Nephron (organoid): ENCODE results near the gene FCHSD2.

Experiments used
- H3K27ac Mint-ChIP-seq, 3 experiments: 2 replicates each; pipeline ENCODE4 v1.8.0; 2020; ENCODE audit warnings: mixed read lengths in 3 of 3, mild to moderate bottlenecking in 2 of 3, moderate library complexity in 1 of 3
- H3K27me3 Mint-ChIP-seq: 2 replicates; pipeline ENCODE4 v1.8.0; 2021; ENCODE audit warnings: low read depth, mild to moderate bottlenecking, moderate library complexity, mixed read lengths
- H3K36me3 Mint-ChIP-seq: 2 replicates; pipeline ENCODE4 v1.8.0; 2020; ENCODE audit warnings: low read depth, mixed read lengths
- H3K4me1 Mint-ChIP-seq: 2 replicates; pipeline ENCODE4 v1.8.0; 2020; ENCODE audit warnings: mixed read lengths
- H3K4me3 Mint-ChIP-seq, 3 experiments: 2 replicates each; pipeline ENCODE4 v1.8.0; 2020; ENCODE audit warnings: mild to moderate bottlenecking in 3 of 3, mixed read lengths in 3 of 3, moderate library complexity in 2 of 3
- H3K9me3 Mint-ChIP-seq: 2 replicates; pipeline ENCODE4 v1.8.0; 2020; ENCODE audit warnings: mixed read lengths
- TF ChIP-seq, protein P1 (sequence below), 3 experiments: fragments of 200-600 bp; sonication (generic); IDR thresholded peaks; one replicate each; pipeline ENCODE4 v1.5.0; 2021; ENCODE audit warnings: antibody characterized with exemption in 3 of 3; ENCODE audit not compliant: unreplicated experiment in 3 of 3

Gene FCHSD2

GRCh38 chr11:73012121-73012863, 129.8 kb downstream of the FCHSD2 start:
- Mint-ChIP-seq H3K4me3 (no peak overlapping the region), H3K27ac (no peak overlapping the region), H3K9me3 (peaks cover 25% of the 10 kb centered on the region), H3K27me3 (no peaks in the 10 kb centered on the region), H3K4me1 (no peaks in the 10 kb centered on the region), H3K36me3 (peaks cover 50% of the 10 kb centered on the region)
- TF ChIP-seq, protein P1, sequence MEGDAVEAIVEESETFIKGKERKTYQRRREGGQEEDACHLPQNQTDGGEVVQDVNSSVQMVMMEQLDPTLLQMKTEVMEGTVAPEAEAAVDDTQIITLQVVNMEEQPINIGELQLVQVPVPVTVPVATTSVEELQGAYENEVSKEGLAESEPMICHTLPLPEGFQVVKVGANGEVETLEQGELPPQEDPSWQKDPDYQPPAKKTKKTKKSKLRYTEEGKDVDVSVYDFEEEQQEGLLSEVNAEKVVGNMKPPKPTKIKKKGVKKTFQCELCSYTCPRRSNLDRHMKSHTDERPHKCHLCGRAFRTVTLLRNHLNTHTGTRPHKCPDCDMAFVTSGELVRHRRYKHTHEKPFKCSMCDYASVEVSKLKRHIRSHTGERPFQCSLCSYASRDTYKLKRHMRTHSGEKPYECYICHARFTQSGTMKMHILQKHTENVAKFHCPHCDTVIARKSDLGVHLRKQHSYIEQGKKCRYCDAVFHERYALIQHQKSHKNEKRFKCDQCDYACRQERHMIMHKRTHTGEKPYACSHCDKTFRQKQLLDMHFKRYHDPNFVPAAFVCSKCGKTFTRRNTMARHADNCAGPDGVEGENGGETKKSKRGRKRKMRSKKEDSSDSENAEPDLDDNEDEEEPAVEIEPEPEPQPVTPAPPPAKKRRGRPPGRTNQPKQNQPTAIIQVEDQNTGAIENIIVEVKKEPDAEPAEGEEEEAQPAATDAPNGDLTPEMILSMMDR (IDR thresholded peaks at IDR 0.05; ENCODE audit: unreplicated experiment in 3 of 3), result no peak

GRCh38 chr11:73011126-73011817, 130.8 kb downstream of the FCHSD2 start:
- Mint-ChIP-seq H3K27ac (no peak overlapping the region), H3K4me1 (no peaks in the 10 kb centered on the region), H3K4me3 (no peak overlapping the region), H3K27me3 (no peaks in the 10 kb centered on the region), H3K9me3 (peaks cover 25% of the 10 kb centered on the region), H3K36me3 (peaks cover 56% of the 10 kb centered on the region)
- TF ChIP-seq, protein P1 (IDR thresholded peaks at IDR 0.05; ENCODE audit: unreplicated experiment in 3 of 3), result no peak

- Mint-ChIP-seq H3K4me3 (no peak overlapping the region), H3K36me3 (peaks cover 64% of the 10 kb centered on the region), H3K9me3 (peaks cover 25% of the 10 kb centered on the region), H3K4me1 (no peaks in the 10 kb centered on the region), H3K27ac (no peak overlapping the region), H3K27me3 (no peaks in the 10 kb centered on the region)
- TF ChIP-seq, protein P1 (IDR thresholded peaks at IDR 0.05; ENCODE audit: unreplicated experiment in 3 of 3), result no peak
These were observed 132.1 kb downstream of the FCHSD2 start for GRCh38 chr11:73009972-73010371.

DNA sequence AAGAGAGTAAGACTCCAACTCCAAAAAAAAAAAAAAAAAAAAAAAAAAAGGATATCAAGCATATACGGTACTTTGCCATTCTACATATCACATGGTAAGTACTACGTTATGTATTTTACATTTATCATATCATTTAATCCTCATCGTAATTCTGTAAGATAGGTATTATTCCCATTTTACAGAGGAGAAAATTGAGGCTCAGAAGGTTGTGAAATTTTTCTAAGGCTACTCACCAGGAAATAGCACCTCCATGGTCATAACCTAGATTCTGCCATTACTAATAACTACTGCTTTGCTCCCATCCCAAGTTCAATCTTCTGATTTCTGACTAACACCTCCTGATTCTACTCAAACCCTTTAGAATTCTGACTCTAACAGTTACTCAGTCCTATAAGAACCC, 138.0 kb downstream of the FCHSD2 start:
- peaks cover 15% of the 10 kb centered on the region for H3K4me1 Mint-ChIP-seq
- no peaks in the 10 kb centered on the region for H3K27me3 Mint-ChIP-seq
- TF ChIP-seq, protein P1 (IDR thresholded peaks at IDR 0.05; ENCODE audit: unreplicated experiment in 3 of 3), result no peak
- no peak overlapping the region for H3K27ac Mint-ChIP-seq
- peaks cover 49% of the 10 kb centered on the region for H3K36me3 Mint-ChIP-seq
- no peak overlapping the region for H3K4me3 Mint-ChIP-seq
- peaks cover 4% of the 10 kb centered on the region for H3K9me3 Mint-ChIP-seq

DNA sequence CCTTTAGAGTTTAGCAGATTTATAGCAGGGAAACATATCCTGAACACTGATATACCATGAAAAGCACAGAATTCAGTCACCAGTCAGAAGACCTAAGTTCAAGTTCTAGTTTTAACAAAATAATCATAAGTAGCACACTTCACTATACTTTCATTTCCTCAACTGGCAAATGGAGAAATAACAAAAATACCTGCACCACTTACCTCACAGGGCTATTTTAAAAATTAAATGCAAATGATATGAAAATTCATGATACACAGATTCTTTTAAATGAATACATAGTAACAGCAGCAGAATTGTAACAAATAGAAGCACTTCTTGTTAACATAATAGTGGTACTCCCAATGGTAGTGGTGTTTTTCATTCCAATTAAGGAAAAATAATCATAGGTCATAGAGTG, 139.0 kb downstream of the FCHSD2 start:
- no peaks in the 10 kb centered on the region for H3K27me3 Mint-ChIP-seq
- H3K4me3 Mint-ChIP-seq, result no peak overlapping the region
- TF ChIP-seq, protein P1 (IDR thresholded peaks at IDR 0.05; ENCODE audit: unreplicated experiment in 3 of 3), result no peak
- H3K9me3 Mint-ChIP-seq, result no peaks in the 10 kb centered on the region
- H3K36me3 Mint-ChIP-seq, result peaks cover 39% of the 10 kb centered on the region
- peaks cover 20% of the 10 kb centered on the region for H3K4me1 Mint-ChIP-seq
- no peak overlapping the region for H3K27ac Mint-ChIP-seq
